Loucy (cell line): ENCODE measurements around the gene SMIM35.

Experiments used
- H2AFZ ChIP-seq: fragments of 200-600 bp; sonication (generic); 2 replicates; pipeline ENCODE4 v1.6.0; 2016; ENCODE audit warnings: antibody characterized with exemption, mild to moderate bottlenecking, low read length, moderate library complexity
- H3F3A ChIP-seq: fragments of 200-600 bp; 2 replicates; pipeline ENCODE4 v1.6.0; 2016; ENCODE audit warnings: antibody characterized with exemption, low read depth, mild to moderate bottlenecking
- H3K27me3 ChIP-seq: fragments of 200-600 bp; sonication (generic); 2 replicates; pipeline ENCODE4 v1.6.1; 2014; ENCODE audit warnings: low read length, mild to moderate bottlenecking; ENCODE audit not compliant: insufficient read depth, poor library complexity, severe bottlenecking
- H3K36me3 ChIP-seq: fragments of 200-600 bp; sonication (generic); 2 replicates; pipeline ENCODE4 v1.6.1; 2016; ENCODE audit warnings: low read length; ENCODE audit not compliant: insufficient read depth
- H3K4me1 ChIP-seq: fragments of 200-600 bp; sonication (generic); 2 replicates; pipeline ENCODE4 v1.5.1; 2014; ENCODE audit warnings: low read length, mild to moderate bottlenecking; ENCODE audit not compliant: insufficient read depth, poor library complexity, severe bottlenecking
- H3K4me2 ChIP-seq: fragments of 200-600 bp; sonication (generic); 2 replicates; pipeline ENCODE4 v1.6.0; 2014; ENCODE audit warnings: antibody characterized with exemption, low read length, low read depth, mild to moderate bottlenecking; ENCODE audit not compliant: poor library complexity, severe bottlenecking
- H3K4me3 ChIP-seq: fragments of 200-600 bp; sonication (generic); 2 replicates; pipeline ENCODE4 v1.5.1; 2014; ENCODE audit warnings: low read length, mild to moderate bottlenecking, mixed read lengths; ENCODE audit not compliant: poor library complexity, severe bottlenecking
- H3K79me2 ChIP-seq: fragments of 200-600 bp; sonication (generic); 2 replicates; pipeline ENCODE4 v1.6.1; 2014; ENCODE audit warnings: low read length; ENCODE audit not compliant: insufficient read depth
- H3K9ac ChIP-seq: fragments of 200-600 bp; sonication (generic); 2 replicates; pipeline ENCODE4 v1.6.0; 2014; ENCODE audit warnings: mild to moderate bottlenecking, low read depth, low read length, moderate library complexity; ENCODE audit not compliant: poor library complexity, severe bottlenecking
- H3K9me2 ChIP-seq: fragments of 200-600 bp; sonication (generic); replicated peaks from 2 replicates; pipeline ENCODE4 v1.6.1; 2016; ENCODE audit warnings: low read depth, low read length, mixed read lengths
- H3K9me3 ChIP-seq: fragments of 200-600 bp; sonication (generic); 2 replicates; pipeline ENCODE4 v1.6.1; 2014; ENCODE audit warnings: mild to moderate bottlenecking, antibody characterized with exemption, low read length, low read depth; ENCODE audit not compliant: insufficient read depth
- H4K20me1 ChIP-seq: fragments of 200-600 bp; sonication (generic); 2 replicates; pipeline ENCODE4 v1.6.0; 2014; ENCODE audit warnings: antibody characterized with exemption, low read length, mild to moderate bottlenecking; ENCODE audit not compliant: insufficient read depth, poor library complexity, severe bottlenecking
- EZH2phosphoT487 ChIP-seq: fragments of 200-600 bp; IDR thresholded peaks from 2 replicates; pipeline ENCODE4 v1.6.1; 2018; ENCODE audit warnings: antibody characterized with exemption, mild to moderate bottlenecking, moderate library complexity, borderline replicate concordance
- TF ChIP-seq, protein P1 (sequence below): fragments of 200-600 bp; sonication (generic); conservative IDR thresholded peaks from 2 replicates; pipeline ENCODE4 v1.5.1; 2014; ENCODE audit warnings: mild to moderate bottlenecking, antibody characterized with exemption, low read length

The SMIM35 gene

DNA sequence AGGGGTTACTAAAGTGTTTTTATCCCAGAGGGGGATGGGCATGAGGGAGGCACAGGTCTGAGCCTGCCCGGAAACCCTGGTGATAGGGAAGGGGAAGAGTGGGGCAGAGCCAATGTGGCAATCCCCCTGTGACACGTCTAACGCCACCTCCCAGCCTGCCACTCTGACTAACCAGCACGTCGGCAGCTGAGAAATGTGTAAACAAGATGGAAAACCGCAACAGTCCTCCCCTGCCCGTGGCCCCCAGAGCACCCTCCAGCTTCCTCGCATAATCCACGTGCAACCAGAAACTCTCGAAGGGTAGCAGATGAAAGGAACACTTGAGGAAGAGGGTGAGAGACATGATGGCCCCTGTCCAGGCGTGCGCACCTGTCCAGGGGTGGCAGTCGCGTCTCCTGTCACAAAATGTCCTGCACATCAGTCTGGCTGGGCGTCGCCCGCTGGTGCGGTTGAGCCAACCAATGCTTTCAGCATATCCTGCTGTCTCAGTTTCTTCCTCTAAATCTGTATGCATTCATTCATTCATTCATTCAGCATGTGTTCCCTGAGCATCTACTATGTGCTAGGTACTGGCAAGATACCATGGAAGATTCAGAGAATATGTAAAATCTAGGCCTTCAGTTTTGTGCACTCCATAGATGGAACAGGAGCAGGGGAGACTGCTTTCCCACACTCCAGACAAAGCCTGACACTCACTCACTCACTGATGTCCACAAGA, 5.4 kb downstream of the SMIM35 start:
- Histone ChIP-seq H4K20me1 (no peaks in the 10 kb centered on the region), H3F3A (no peaks in the 10 kb centered on the region), H3K9ac (no peak overlapping the region), H3K27me3 (no peaks in the 10 kb centered on the region), H3K9me3 (no peaks in the 10 kb centered on the region), H3K9me2 (no peaks in the 10 kb centered on the region), H3K4me3 (no peak overlapping the region), H2AFZ (no peak overlapping the region), H3K4me1 (peaks cover 14% of the 10 kb centered on the region), H3K4me2 (no peak overlapping the region), H3K79me2 (no peaks in the 10 kb centered on the region), H3K36me3 (no peaks in the 10 kb centered on the region)
- no peak for TF ChIP-seq EZH2phosphoT487
- TF ChIP-seq, protein P1, sequence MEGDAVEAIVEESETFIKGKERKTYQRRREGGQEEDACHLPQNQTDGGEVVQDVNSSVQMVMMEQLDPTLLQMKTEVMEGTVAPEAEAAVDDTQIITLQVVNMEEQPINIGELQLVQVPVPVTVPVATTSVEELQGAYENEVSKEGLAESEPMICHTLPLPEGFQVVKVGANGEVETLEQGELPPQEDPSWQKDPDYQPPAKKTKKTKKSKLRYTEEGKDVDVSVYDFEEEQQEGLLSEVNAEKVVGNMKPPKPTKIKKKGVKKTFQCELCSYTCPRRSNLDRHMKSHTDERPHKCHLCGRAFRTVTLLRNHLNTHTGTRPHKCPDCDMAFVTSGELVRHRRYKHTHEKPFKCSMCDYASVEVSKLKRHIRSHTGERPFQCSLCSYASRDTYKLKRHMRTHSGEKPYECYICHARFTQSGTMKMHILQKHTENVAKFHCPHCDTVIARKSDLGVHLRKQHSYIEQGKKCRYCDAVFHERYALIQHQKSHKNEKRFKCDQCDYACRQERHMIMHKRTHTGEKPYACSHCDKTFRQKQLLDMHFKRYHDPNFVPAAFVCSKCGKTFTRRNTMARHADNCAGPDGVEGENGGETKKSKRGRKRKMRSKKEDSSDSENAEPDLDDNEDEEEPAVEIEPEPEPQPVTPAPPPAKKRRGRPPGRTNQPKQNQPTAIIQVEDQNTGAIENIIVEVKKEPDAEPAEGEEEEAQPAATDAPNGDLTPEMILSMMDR = no peak

DNA sequence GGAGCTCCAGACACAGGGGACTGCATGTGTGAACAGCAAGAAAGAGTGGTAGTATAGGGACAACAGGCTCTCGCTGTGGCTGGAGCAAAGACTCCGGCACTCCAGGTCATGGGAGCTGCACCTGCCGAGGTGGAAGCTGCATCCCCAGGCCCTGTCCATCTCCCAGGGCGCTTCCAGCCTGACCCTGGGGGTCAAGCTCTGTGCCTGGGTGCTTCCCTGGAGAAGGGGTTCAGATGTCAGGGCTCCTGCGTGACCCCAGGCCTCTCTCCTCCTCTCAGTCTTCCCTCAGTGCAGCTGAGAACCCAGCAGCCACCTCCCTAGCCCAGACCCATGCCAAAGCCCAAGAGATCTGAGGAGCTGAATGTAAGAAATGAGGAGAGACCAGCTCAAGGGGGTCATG, 6.5 kb downstream of the SMIM35 start:
- Histone ChIP-seq H3K27me3 (no peaks in the 10 kb centered on the region), H2AFZ (no peak overlapping the region), H3F3A (no peaks in the 10 kb centered on the region), H3K36me3 (no peaks in the 10 kb centered on the region), H3K4me2 (no peak overlapping the region), H3K4me1 (peaks cover 14% of the 10 kb centered on the region), H3K4me3 (no peak overlapping the region), H4K20me1 (no peaks in the 10 kb centered on the region), H3K79me2 (no peaks in the 10 kb centered on the region), H3K9me2 (no peaks in the 10 kb centered on the region), H3K9me3 (no peaks in the 10 kb centered on the region), H3K9ac (no peak overlapping the region)
- TF ChIP-seq EZH2phosphoT487 = no peak
- TF ChIP-seq, protein P1 = no peak

DNA sequence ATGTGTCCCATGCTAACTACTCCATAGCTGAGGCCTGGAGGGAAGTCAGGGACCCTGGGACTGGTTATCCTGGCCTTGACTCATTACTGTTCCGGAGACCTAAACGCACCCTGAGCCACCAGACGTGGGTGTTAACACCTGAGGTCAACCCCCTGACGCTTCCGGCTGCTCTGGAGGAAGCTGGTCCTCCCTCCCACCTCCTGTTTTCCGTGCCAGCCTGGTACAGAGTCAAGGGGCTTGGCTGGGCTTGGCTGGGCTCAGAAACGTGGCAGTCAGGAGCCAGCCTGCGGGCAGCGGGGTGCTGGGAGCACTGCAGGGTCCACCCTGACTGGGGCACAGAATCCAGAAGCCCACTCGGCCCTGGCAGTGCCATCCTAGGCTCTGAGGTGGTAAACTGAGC, 7.3 kb downstream of the SMIM35 start:
- TF ChIP-seq, protein P1 = no peak
- no peak for TF ChIP-seq EZH2phosphoT487
- Histone ChIP-seq H3K4me1 (peaks cover 9% of the 10 kb centered on the region), H3F3A (no peaks in the 10 kb centered on the region), H3K79me2 (no peaks in the 10 kb centered on the region), H3K9ac (no peak overlapping the region), H3K9me2 (no peaks in the 10 kb centered on the region), H3K27me3 (no peaks in the 10 kb centered on the region), H3K4me2 (no peak overlapping the region), H3K36me3 (no peaks in the 10 kb centered on the region), H2AFZ (no peak overlapping the region), H4K20me1 (no peaks in the 10 kb centered on the region), H3K4me3 (no peak overlapping the region), H3K9me3 (no peaks in the 10 kb centered on the region)
